C4-2B (cell line): ENCODE measurements around the gene ING5.

Source experiments
- CTCF ChIP-seq: fragments of 450-650 bp; conservative IDR thresholded peaks from 2 replicates; pipeline ENCODE4 v1.5.1; 2017; ENCODE audit warnings: mild to moderate bottlenecking
- ZFX ChIP-seq: fragments of 450-650 bp; IDR thresholded peaks from 2 replicates; pipeline ENCODE4 v1.6.1; 2017

GRCh38 chr2:241733391-241734207 is 31.8 kb downstream of the ING5 start:
- TF ChIP-seq CTCF = no peak
- no peak for TF ChIP-seq ZFX
